Nephron (organoid): ENCODE data around the gene TENM4.

ENCODE experiments used
- H3K27ac Mint-ChIP-seq, 3 experiments: 2 replicates each; pipeline ENCODE4 v1.8.0; 2020; ENCODE audit warnings: mixed read lengths in 3 of 3, mild to moderate bottlenecking in 2 of 3, moderate library complexity in 1 of 3
- H3K27me3 Mint-ChIP-seq: 2 replicates; pipeline ENCODE4 v1.8.0; 2021; ENCODE audit warnings: low read depth, mild to moderate bottlenecking, moderate library complexity, mixed read lengths
- H3K36me3 Mint-ChIP-seq: 2 replicates; pipeline ENCODE4 v1.8.0; 2020; ENCODE audit warnings: low read depth, mixed read lengths
- H3K4me1 Mint-ChIP-seq: 2 replicates; pipeline ENCODE4 v1.8.0; 2020; ENCODE audit warnings: mixed read lengths
- H3K4me3 Mint-ChIP-seq, 3 experiments: 2 replicates each; pipeline ENCODE4 v1.8.0; 2020; ENCODE audit warnings: mild to moderate bottlenecking in 3 of 3, mixed read lengths in 3 of 3, moderate library complexity in 2 of 3
- H3K9me3 Mint-ChIP-seq: 2 replicates; pipeline ENCODE4 v1.8.0; 2020; ENCODE audit warnings: mixed read lengths
- TF ChIP-seq, protein P1 (sequence below), 3 experiments: fragments of 200-600 bp; sonication (generic); IDR thresholded peaks; one replicate each; pipeline ENCODE4 v1.5.0; 2021; ENCODE audit warnings: antibody characterized with exemption in 3 of 3; ENCODE audit not compliant: unreplicated experiment in 3 of 3

Gene TENM4

DNA sequence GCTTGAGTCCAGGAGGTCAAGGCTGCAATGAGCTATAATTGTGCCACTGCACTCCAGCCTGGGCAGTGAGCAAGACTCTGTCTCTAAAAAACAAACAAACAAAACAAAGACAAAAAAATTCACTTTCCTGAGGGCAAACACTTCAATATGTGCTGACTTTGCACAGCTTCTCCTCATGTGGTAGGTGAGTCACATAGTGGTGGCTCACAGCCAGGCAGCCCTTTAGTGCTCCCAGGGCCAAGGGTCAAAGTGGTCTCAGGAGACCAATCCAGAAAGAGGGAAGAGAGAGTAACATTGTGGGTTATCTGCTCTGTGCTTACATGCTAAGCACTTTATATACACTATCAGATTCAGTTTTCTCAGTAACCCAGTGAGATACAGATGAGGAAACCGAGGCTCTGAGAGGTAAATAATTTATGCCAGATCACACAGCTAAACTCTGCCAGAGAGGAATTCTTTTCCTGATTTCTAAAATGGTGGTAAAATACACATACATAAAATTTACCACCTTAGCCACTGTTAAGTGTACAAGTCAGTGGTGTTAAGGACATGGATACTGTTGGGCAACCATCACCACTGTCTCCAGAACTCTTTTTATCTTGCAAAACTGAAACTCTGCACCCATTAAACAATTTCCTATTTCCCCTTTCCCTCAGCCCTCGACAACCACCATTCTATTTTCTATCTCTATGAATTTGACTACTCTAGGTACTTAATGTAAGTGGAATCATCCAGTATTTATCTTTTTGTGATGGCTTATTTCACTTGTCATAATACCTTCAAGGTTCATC is 634.4 kb downstream of the TENM4 start:
- Mint-ChIP-seq H3K27ac (no peak overlapping the region), H3K36me3 (peaks cover 43% of the 10 kb centered on the region), H3K4me3 (no peak overlapping the region), H3K27me3 (no peaks in the 10 kb centered on the region), H3K4me1 (peaks cover 35% of the 10 kb centered on the region), H3K9me3 (no peaks in the 10 kb centered on the region)
- TF ChIP-seq, protein P1, sequence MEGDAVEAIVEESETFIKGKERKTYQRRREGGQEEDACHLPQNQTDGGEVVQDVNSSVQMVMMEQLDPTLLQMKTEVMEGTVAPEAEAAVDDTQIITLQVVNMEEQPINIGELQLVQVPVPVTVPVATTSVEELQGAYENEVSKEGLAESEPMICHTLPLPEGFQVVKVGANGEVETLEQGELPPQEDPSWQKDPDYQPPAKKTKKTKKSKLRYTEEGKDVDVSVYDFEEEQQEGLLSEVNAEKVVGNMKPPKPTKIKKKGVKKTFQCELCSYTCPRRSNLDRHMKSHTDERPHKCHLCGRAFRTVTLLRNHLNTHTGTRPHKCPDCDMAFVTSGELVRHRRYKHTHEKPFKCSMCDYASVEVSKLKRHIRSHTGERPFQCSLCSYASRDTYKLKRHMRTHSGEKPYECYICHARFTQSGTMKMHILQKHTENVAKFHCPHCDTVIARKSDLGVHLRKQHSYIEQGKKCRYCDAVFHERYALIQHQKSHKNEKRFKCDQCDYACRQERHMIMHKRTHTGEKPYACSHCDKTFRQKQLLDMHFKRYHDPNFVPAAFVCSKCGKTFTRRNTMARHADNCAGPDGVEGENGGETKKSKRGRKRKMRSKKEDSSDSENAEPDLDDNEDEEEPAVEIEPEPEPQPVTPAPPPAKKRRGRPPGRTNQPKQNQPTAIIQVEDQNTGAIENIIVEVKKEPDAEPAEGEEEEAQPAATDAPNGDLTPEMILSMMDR (IDR thresholded peaks at IDR 0.05; ENCODE audit: unreplicated experiment in 3 of 3), result no peak

GRCh38 chr11:78804991-78805390 is 635.8 kb downstream of the TENM4 start:
- Mint-ChIP-seq H3K4me3 (no peak overlapping the region), H3K27ac (no peak overlapping the region), H3K4me1 (peaks cover 40% of the 10 kb centered on the region), H3K27me3 (no peaks in the 10 kb centered on the region), H3K36me3 (peaks cover 43% of the 10 kb centered on the region), H3K9me3 (no peaks in the 10 kb centered on the region)
- TF ChIP-seq, protein P1 (IDR thresholded peaks at IDR 0.05; ENCODE audit: unreplicated experiment in 3 of 3), result no peak

GRCh38 chr11:78803995-78804394 is 636.8 kb downstream of the TENM4 start:
- Mint-ChIP-seq H3K27ac (peak overlapping the region in 1 of 3 experiments; percentile 87), H3K9me3 (no peaks in the 10 kb centered on the region), H3K36me3 (peaks cover 48% of the 10 kb centered on the region), H3K4me1 (peaks cover 38% of the 10 kb centered on the region), H3K4me3 (no peak overlapping the region), H3K27me3 (no peaks in the 10 kb centered on the region)
- TF ChIP-seq, protein P1 (IDR thresholded peaks at IDR 0.05; ENCODE audit: unreplicated experiment in 3 of 3), result no peak

GRCh38 chr11:78802058-78802761 is 638.6 kb downstream of the TENM4 start:
- Mint-ChIP-seq H3K27ac (peak overlapping the region in 2 of 3 experiments; percentile 71 to 74), H3K4me1 (peaks cover 44% of the 10 kb centered on the region), H3K27me3 (no peaks in the 10 kb centered on the region), H3K4me3 (no peak overlapping the region), H3K36me3 (peaks cover 55% of the 10 kb centered on the region), H3K9me3 (no peaks in the 10 kb centered on the region)
- TF ChIP-seq, protein P1 (IDR thresholded peaks at IDR 0.05; ENCODE audit: unreplicated experiment in 3 of 3), result no peak

- H3K4me3 Mint-ChIP-seq, result no peak overlapping the region
- TF ChIP-seq, protein P1 (IDR thresholded peaks at IDR 0.05; ENCODE audit: unreplicated experiment in 3 of 3), result no peak
- peaks cover 52% of the 10 kb centered on the region for H3K36me3 Mint-ChIP-seq
- H3K27me3 Mint-ChIP-seq, result no peaks in the 10 kb centered on the region
- peak overlapping the region; percentile 71 to 74 (median 71) for H3K27ac Mint-ChIP-seq
- peaks cover 51% of the 10 kb centered on the region for H3K4me1 Mint-ChIP-seq
- no peaks in the 10 kb centered on the region for H3K9me3 Mint-ChIP-seq
These were observed 639.5 kb downstream of the TENM4 start for GRCh38 chr11:78801161-78801884.
